Stomach (tissue), 9 donors: ENCODE results near the gene RAPGEF1. TPM values are rescaled to one million over a fixed set of nuclear protein-coding genes. Genes with fewer than 3 reads are reported as not detected.

Experiments used
- DNase-seq, 2 donors: peaks; one replicate each; pipeline versions ENCODE4 v3.0.0 to v3.0.0-alpha.2; 2013 to 2019
- H3K27ac ChIP-seq, 5 donors: fragments of 200-600 bp in 4 of 5; sonication (generic) in 4 of 5; one replicate each; pipeline ENCODE4 v1.5.1; 2013 to 2019; ENCODE audit warnings: mild to moderate bottlenecking in 1 of 5, moderate library complexity in 1 of 5
- H3K27me3 ChIP-seq, 3 donors: fragments of 200-600 bp; sonication (generic); one replicate each; pipeline ENCODE4 v1.5.1; 2017 to 2019; ENCODE audit warnings: mixed run types in 1 of 3
- H3K36me3 ChIP-seq, 4 donors: fragments of 200-600 bp; sonication (generic); 1 replicate in 3 of 4; 2 replicates in 1 of 4; pipeline ENCODE4 v1.5.1; 2016 to 2019
- H3K4me1 ChIP-seq, 4 donors: fragments of 200-600 bp; sonication (generic); one replicate each; pipeline ENCODE4 v1.5.1; 2016 to 2019
- H3K4me3 ChIP-seq, 4 donors: fragments of 200-600 bp; sonication (generic) in 3 of 4; one replicate each; pipeline ENCODE4 v1.5.1; 2016 to 2019; ENCODE audit warnings: mild to moderate bottlenecking in 1 of 4
- H3K9me3 ChIP-seq, 4 donors: fragments of 200-600 bp; sonication (generic); one replicate each; pipeline ENCODE4 v1.5.1; 2016 to 2019
- CTCF ChIP-seq, 7 experiments: fragments of 450-650 bp in 4 of 7; fragments of 200-600 bp in 3 of 7; sonication (generic) in 3 of 7; IDR thresholded peaks; one replicate each; pipeline ENCODE4 v1.5.1; 2016 to 2019; ENCODE audit warnings: antibody characterized with exemption in 7 of 7, control low read depth in 2 of 7, mild to moderate bottlenecking in 1 of 7
- EP300 ChIP-seq: sonication (generic); formaldehyde crosslinking; IDR thresholded peaks from one replicate; pipeline ENCODE4 v1.6.1; 2017; ENCODE audit warnings: antibody characterized with exemption
- POLR2A ChIP-seq, 4 donors: fragments of 450-650 bp; IDR thresholded peaks; one replicate each; pipeline ENCODE4 v1.6.1; 2016; ENCODE audit warnings: antibody characterized with exemption in 4 of 4, control low read depth in 2 of 4, mild to moderate bottlenecking in 1 of 4, moderate library complexity in 1 of 4
- POLR2AphosphoS5 ChIP-seq, 3 donors: sonication (generic); formaldehyde crosslinking; IDR thresholded peaks; one replicate each; pipeline ENCODE4 v1.6.1; 2016; ENCODE audit warnings: antibody characterized with exemption in 3 of 3
- WGBS, 5 donors: extraction: QIAGEN DNeasy Blood & Tissue Kit in 3 of 5; methylation state at CpG; one replicate each; pipeline versions ENCODE4 v1.1.5 to v1.1.7; 2013 to 2018; 5-methylcytosine and 5-hydroxymethylcytosine counted together
- intact Hi-C: fragments of 100-400 bp; cut with DNase I; formaldehyde crosslinking; loops from one replicate; pipeline ENCODE4 v1.15.1; 2023; ENCODE audit warnings: low total_unique reads
- polyA plus RNA-seq, 3 donors: library from polyadenylated mRNA; stranded (reverse); fragments of 200-250 nt; gene quantifications; one replicate each; pipeline ENCODE4 v1.2.3, GENCODE V29; 2013
- total RNA-seq, 5 donors: library from RNA; depleted of rRNA; stranded (reverse); fragments of >200 nt; gene quantifications; one replicate each; pipeline versions ENCODE4 v1.1.0 to v1.2.3, GENCODE V29; 2014 to 2016
- donor health status: healthy with polysubstance abuse.
- donor health status: Bipolar disorder and iron deficiency.
- donor health status: healthy.

The RAPGEF1 gene
- total and polyA plus RNA-seq, 8 donors = 8.4 to 84.6 (median 45.1) TPM

- intact Hi-C loops = no loop called here
- WGBS, 5 donors = 31 to 46% (median 36%) methylated on average over 5 of the region's 5 CpGs
- Histone ChIP-seq H3K4me1 (peaks cover 0 to 21% (median 13%) of the 10 kb centered on the region in 4 donors), H3K9me3 (no peaks in the 10 kb centered on the region), H3K27me3 (no peaks in the 10 kb centered on the region), H3K36me3 (no peaks in the 10 kb centered on the region), H3K27ac (no peak overlapping the region), H3K4me3 (no peak overlapping the region)
- peak in 1 of 2 donors; percentile 82 for DNase-seq
- TF ChIP-seq EP300 (no peak), POLR2AphosphoS5 (IDR thresholded peaks at IDR 0.05) (peak in 1 of 3 donors; percentile 53), CTCF (IDR thresholded peaks at IDR 0.05) (peak in 4 of 7 experiments; percentile 22 to 53 (median 50))
Measured at GRCh38 chr9:131747352-131747751, 7.5 kb upstream of the RAPGEF1 start.

DNA sequence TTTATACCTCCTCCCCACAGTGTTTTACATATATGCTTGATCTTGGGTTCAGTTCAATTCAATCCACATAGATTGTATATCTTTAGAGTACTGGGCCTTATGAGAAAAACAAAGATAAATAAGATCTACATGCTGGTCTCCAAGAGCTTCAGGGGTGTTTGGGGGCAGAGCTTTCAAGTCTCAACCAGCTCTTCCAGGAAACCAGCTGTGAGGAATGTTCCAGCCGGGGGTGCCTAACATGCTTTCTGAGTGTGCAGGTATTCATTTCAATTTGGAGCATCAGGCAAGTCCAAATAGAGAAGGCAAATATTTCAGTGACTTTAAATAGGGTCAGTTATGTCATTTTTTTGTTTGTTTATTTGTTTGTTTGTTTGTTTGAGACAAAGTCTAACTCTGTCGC, 5.7 kb upstream of the RAPGEF1 start:
- 87 to 93% (median 90%) methylated on average over 2 of the region's 2 CpGs for WGBS, 5 donors
- H3K36me3 ChIP-seq = no peaks in the 10 kb centered on the region
- intact Hi-C loops = no loop called here
- no peak for DNase-seq
- no peak overlapping the region for H3K4me3 ChIP-seq
- no peaks in the 10 kb centered on the region for H3K9me3 ChIP-seq
- H3K27me3 ChIP-seq = no peaks in the 10 kb centered on the region
- no peak for TF ChIP-seq CTCF (IDR thresholded peaks at IDR 0.05)
- no peak for TF ChIP-seq POLR2A (IDR thresholded peaks at IDR 0.05)
- no peak for TF ChIP-seq EP300
- no peak for TF ChIP-seq POLR2AphosphoS5 (IDR thresholded peaks at IDR 0.05)
- H3K27ac ChIP-seq = no peak overlapping the region
- H3K4me1 ChIP-seq = peaks cover 0 to 21% (median 13%) of the 10 kb centered on the region in 4 donors

DNA sequence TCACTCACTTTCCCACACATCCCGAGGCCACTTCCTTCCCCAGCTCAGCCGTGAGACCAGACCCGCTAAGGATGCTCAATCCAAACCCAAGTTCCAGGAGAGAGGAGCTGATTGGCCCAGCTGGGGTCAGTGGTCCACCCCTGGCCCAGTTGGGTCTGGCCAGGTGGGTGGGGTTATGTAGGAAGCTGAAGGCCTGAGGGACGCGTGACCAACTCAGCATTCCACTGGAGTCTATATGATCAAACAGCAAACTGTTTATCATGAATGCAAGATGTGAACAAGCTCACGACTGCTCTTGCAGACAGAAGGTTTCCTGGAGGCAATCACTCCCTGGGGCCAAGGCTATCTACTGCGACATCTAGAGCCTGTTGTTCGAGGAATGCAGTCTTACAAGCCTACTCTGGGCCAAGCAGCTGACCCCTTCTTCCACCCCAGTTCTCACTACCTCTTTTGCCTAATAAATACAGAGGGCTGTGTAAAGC, 4.9 kb upstream of the RAPGEF1 start:
- Histone ChIP-seq H3K9me3 (no peaks in the 10 kb centered on the region), H3K27ac (peak overlapping the region; percentile 17 to 60 (median 34)), H3K4me1 (peaks cover 0 to 26% (median 17%) of the 10 kb centered on the region in 4 donors), H3K27me3 (no peaks in the 10 kb centered on the region), H3K36me3 (no peaks in the 10 kb centered on the region), H3K4me3 (no peak overlapping the region)
- TF ChIP-seq POLR2A (IDR thresholded peaks at IDR 0.05) = no peak
- TF ChIP-seq POLR2AphosphoS5 (IDR thresholded peaks at IDR 0.05) = no peak
- TF ChIP-seq CTCF (IDR thresholded peaks at IDR 0.05) = no peak
- no peak for TF ChIP-seq EP300
- intact Hi-C loops = loop anchor here (5.0 kb wide), 1 partner anchor 152 kb away; no protein-coding TSS in a partner anchor
- 34 to 63% (median 43%) methylated on average over 8 of the region's 8 CpGs for WGBS, 5 donors
- DNase-seq = no peak

DNA sequence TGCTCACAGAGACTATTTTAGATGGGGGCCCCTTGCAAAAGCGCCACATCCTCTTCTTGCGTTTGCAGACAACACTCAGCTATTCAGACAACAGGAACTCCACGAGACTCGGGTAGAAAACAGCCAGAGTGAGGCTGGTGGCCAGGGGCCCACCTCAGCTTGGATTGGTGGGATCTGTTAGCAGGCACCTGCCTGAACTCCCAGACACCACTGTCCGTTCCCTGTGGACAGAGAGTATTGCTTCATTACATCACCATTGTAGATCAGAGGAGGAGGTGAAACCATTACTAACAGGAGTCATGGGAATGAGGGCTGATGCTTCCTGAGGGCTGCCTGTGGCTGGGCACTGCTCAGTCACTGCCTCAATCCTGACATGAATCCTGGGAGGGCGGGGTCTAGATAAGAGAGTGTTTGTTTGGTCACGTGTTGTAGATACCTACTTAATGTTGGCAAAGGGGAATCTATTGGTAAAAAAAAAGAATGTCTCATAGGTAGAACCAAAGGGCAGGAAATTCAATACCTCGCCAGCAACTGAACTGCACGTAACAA, 4.4 kb upstream of the RAPGEF1 start:
- 26 to 53% (median 46%) methylated on average over 9 of the region's 9 CpGs for WGBS, 5 donors
- H3K27ac ChIP-seq = peak overlapping the region in 4 of 5 donors; percentile 24 to 60 (median 38)

More for the DNA sequence above, 4.4 kb upstream of the RAPGEF1 start:
- Histone ChIP-seq H3K9me3 (no peaks in the 10 kb centered on the region), H3K36me3 (no peaks in the 10 kb centered on the region), H3K4me1 (peaks cover 0 to 26% (median 17%) of the 10 kb centered on the region in 4 donors), H3K4me3 (no peak overlapping the region), H3K27me3 (no peaks in the 10 kb centered on the region)
- DNase-seq = peak; percentile 75 to 76
- intact Hi-C loops = loop anchor here (5.0 kb wide), 1 partner anchor 152 kb away; no protein-coding TSS in a partner anchor
- TF ChIP-seq CTCF (IDR thresholded peaks at IDR 0.05) (peak in 1 of 7 experiments; percentile 6), EP300 (no peak), POLR2AphosphoS5 (IDR thresholded peaks at IDR 0.05) (peak in 1 of 3 donors; percentile 69), POLR2A (IDR thresholded peaks at IDR 0.05) (no peak)
